GM18498 (cell line): Measurements from ENCODE around the gene FRAS1.

Experiments used
- ATAC-seq: cut with Tn5 transposase; IDR thresholded peaks from one replicate; pipeline ENCODE4 v1.9.1; 2021; ENCODE audit warnings: mild to moderate bottlenecking, moderate library complexity; ENCODE audit not compliant: unreplicated experiment

FRAS1 gene

GRCh38 chr4:78566834-78567499 lies 509.8 kb downstream of the FRAS1 start:
- ATAC-seq: peak; percentile 70

- peak; percentile 10 for ATAC-seq
Observed at GRCh38 chr4:78567500-78568060, 510.5 kb downstream of the FRAS1 start.

- peak; percentile 74 for ATAC-seq
Observed at GRCh38 chr4:78568640-78569305, 511.6 kb downstream of the FRAS1 start.

GRCh38 chr4:78569306-78569821 lies 512.2 kb downstream of the FRAS1 start:
- ATAC-seq: no peak

- no peak for ATAC-seq
Observed at GRCh38 chr4:78570117-78570516, 513.0 kb downstream of the FRAS1 start.

GRCh38 chr4:78571804-78572203 lies 514.7 kb downstream of the FRAS1 start:
- ATAC-seq: no peak

GRCh38 chr4:78578674-78579425 lies 521.7 kb downstream of the FRAS1 start:
- no peak for ATAC-seq

- ATAC-seq: no peak
Observed at GRCh38 chr4:78581618-78582017, 524.5 kb downstream of the FRAS1 start.

GRCh38 chr4:78584863-78585547 lies 527.9 kb downstream of the FRAS1 start:
- ATAC-seq: no peak

- no peak for ATAC-seq
Observed at GRCh38 chr4:78585633-78586032, 528.5 kb downstream of the FRAS1 start.

GRCh38 chr4:78588894-78589545 lies 531.9 kb downstream of the FRAS1 start:
- no peak for ATAC-seq

- ATAC-seq: no peak
Observed at GRCh38 chr4:78591404-78591803, 534.3 kb downstream of the FRAS1 start.

GRCh38 chr4:78592088-78592783 lies 535.1 kb downstream of the FRAS1 start:
- ATAC-seq: peak; percentile 49
